Body of pancreas (tissue), 4 donors: ENCODE data around the gene RALGAPA1. TPM values are rescaled to one million over a fixed set of nuclear protein-coding genes. Genes with fewer than 3 reads are reported as not detected.

Experiments used
- ATAC-seq: fragments of 150-250 bp; one replicate; pipeline ENCODE4 v1.9.1; 2016
- DNase-seq, 4 donors: peaks; one replicate each; pipeline ENCODE4 v3.0.0-alpha.2; 2019
- H3K27ac ChIP-seq, 4 donors: fragments of 200-600 bp; sonication (generic); 1 replicate in 3 of 4; 2 replicates in 1 of 4; pipeline versions ENCODE4 v1.5.1 to v1.6.1; 2016 to 2019; ENCODE audit warnings: mild to moderate bottlenecking in 1 of 4, mixed read lengths in 1 of 4, moderate library complexity in 1 of 4
- H3K27me3 ChIP-seq, 2 donors: fragments of 200-600 bp; sonication (generic); one replicate each; pipeline ENCODE4 v1.6.0; 2016; ENCODE audit warnings: mild to moderate bottlenecking in 1 of 2
- H3K36me3 ChIP-seq, 2 donors: fragments of 200-600 bp; sonication (generic); replicated peaks in 1 of 2; 2 replicates each; pipeline ENCODE4 v1.5.1; 2016; ENCODE audit warnings: low read depth in 2 of 2; ENCODE audit not compliant: insufficient read depth in 1 of 2
- H3K4me1 ChIP-seq: fragments of 200-600 bp; sonication (generic); one replicate; pipeline ENCODE4 v1.6.0; 2016
- H3K4me3 ChIP-seq, 2 donors: fragments of 200-600 bp; sonication (generic); 1 replicate in 1 of 2; 2 replicates in 1 of 2; pipeline ENCODE4 v1.5.1; 2016 to 2019
- H3K9me3 ChIP-seq, 3 donors: fragments of 200-600 bp; sonication (generic); 1 replicate in 2 of 3; 2 replicates in 1 of 3; pipeline ENCODE4 v1.5.1; 2016
- POLR2A ChIP-seq, 3 donors: fragments of 450-650 bp; IDR thresholded peaks; one replicate each; pipeline ENCODE4 v1.6.1; 2016; ENCODE audit warnings: antibody characterized with exemption in 3 of 3, mild to moderate bottlenecking in 2 of 3
- WGBS, 2 donors: methylation state at CpG; one replicate each; pipeline ENCODE4 v1.1.5; 2017; 5-methylcytosine and 5-hydroxymethylcytosine counted together
- intact Hi-C: fragments of 100-400 bp; cut with DNase I; formaldehyde crosslinking; loops from one replicate; pipeline ENCODE4 v1.15.1; 2023
- total RNA-seq, 2 donors: library from RNA; depleted of rRNA; stranded (reverse); fragments of >200 nt; gene quantifications; one replicate each; pipeline ENCODE4 v1.1.0, GENCODE V29; 2016
- TF ChIP-seq, protein P1 (sequence below), 7 experiments: fragments of 450-650 bp in 4 of 7; fragments of 200-600 bp in 3 of 7; sonication (generic) in 3 of 7; IDR thresholded peaks; one replicate each; pipeline ENCODE4 v1.5.1; 2016 to 2019; ENCODE audit warnings: antibody characterized with exemption in 7 of 7

RALGAPA1 gene
- total RNA-seq, 2 donors from 2014 or later = 34.9 to 48.8 TPM

DNA sequence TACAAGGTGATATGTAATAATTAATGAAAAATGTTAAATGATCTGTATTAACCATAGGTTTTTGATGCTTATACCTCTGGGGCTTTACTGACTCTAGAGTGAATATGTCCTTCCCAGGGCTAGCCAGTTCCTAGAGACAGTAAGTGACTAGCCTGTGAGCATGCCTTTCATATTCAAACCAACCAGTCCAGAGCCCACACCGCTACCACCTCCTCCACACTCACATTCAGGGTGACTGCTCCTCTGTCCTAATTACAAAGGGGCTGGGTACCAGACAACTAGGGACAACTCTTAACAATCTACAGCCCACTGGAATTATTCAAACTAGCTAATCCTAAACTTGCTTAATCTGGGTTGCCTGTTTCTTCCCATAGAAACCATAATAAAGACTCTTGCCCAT lies 49.0 kb downstream of the RALGAPA1 start:
- Histone ChIP-seq H3K27ac (no peak overlapping the region), H3K4me3 (no peak overlapping the region), H3K4me1 (no peaks in the 10 kb centered on the region), H3K27me3 (no peaks in the 10 kb centered on the region), H3K36me3 (peaks cover 0 to 9% of the 10 kb centered on the region in 2 donors), H3K9me3 (no peaks in the 10 kb centered on the region)
- intact Hi-C loops = no loop called here
- ATAC-seq (no peak), DNase-seq (no peak)
- 100% methylated on average over 1 of the region's 1 CpG for WGBS, 2 donors
- TF ChIP-seq POLR2A (IDR thresholded peaks at IDR 0.05) = no peak
- TF ChIP-seq, protein P1, sequence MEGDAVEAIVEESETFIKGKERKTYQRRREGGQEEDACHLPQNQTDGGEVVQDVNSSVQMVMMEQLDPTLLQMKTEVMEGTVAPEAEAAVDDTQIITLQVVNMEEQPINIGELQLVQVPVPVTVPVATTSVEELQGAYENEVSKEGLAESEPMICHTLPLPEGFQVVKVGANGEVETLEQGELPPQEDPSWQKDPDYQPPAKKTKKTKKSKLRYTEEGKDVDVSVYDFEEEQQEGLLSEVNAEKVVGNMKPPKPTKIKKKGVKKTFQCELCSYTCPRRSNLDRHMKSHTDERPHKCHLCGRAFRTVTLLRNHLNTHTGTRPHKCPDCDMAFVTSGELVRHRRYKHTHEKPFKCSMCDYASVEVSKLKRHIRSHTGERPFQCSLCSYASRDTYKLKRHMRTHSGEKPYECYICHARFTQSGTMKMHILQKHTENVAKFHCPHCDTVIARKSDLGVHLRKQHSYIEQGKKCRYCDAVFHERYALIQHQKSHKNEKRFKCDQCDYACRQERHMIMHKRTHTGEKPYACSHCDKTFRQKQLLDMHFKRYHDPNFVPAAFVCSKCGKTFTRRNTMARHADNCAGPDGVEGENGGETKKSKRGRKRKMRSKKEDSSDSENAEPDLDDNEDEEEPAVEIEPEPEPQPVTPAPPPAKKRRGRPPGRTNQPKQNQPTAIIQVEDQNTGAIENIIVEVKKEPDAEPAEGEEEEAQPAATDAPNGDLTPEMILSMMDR (IDR thresholded peaks at IDR 0.05) = no peak

DNA sequence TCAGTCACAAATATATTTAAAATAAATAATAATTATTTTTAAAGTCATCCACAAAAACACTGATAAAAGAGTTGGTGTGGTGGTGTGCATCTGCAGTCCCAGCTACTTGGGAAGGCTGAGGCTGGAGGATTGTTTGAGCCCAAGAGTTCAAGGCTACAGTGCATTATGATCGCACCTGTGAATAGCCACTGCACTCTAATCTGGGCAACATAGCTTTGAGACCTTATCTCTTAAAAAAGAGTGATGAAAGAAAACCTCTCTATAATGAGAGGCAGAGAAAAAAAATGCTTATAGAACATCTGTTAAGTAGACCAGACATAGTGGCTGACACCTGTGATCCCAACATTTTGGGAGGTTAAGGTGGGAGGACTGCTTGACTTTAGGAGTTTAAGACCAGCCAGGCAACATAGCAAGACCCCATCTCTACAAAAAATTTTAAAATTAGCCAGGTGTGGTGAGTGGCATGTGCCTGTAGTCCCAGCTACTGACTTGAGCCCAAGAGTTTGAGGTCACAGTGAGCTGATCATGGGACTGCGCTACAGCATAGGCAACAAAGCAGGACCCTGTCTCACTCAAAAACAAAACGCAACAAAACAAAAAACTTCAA lies 50.5 kb downstream of the RALGAPA1 start:
- Histone ChIP-seq H3K4me3 (no peak overlapping the region), H3K27ac (no peak overlapping the region), H3K36me3 (peaks cover 0 to 9% of the 10 kb centered on the region in 2 donors), H3K9me3 (no peaks in the 10 kb centered on the region), H3K4me1 (no peaks in the 10 kb centered on the region), H3K27me3 (no peaks in the 10 kb centered on the region)
- no peak for TF ChIP-seq POLR2A (IDR thresholded peaks at IDR 0.05)
- TF ChIP-seq, protein P1 (IDR thresholded peaks at IDR 0.05) = no peak
- ATAC-seq (no peak), DNase-seq (no peak)
- WGBS, 2 donors = 76 to 83% methylated on average over 3 of the region's 3 CpGs
- intact Hi-C loops = no loop called here

DNA sequence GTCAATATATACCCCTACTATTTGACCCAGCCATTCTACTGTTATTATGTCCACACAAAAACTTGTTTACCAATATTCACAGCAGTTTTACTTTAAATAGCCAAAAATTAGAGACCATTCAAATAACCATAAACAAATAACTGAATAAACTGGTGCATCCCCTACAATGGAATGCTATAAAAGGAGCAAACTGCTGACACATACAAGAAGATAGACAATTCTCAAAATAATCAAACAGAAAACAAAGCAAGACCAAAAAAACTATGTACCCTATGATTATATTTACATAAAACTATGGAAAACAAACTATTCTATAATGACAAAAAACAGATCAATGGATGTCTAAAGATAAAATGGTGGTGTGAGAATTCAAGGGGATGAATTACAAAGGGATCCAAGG lies 54.4 kb downstream of the RALGAPA1 start:
- no peak overlapping the region for H3K4me3 ChIP-seq
- peaks cover 0 to 13% of the 10 kb centered on the region in 2 donors for H3K36me3 ChIP-seq
- no peaks in the 10 kb centered on the region for H3K4me1 ChIP-seq
- no peak for ATAC-seq
- no peaks in the 10 kb centered on the region for H3K9me3 ChIP-seq
- TF ChIP-seq, protein P1 (IDR thresholded peaks at IDR 0.05) = no peak
- TF ChIP-seq POLR2A (IDR thresholded peaks at IDR 0.05) = no peak
- no peak for DNase-seq
- intact Hi-C loops = no loop called here
- no peak overlapping the region for H3K27ac ChIP-seq
- H3K27me3 ChIP-seq = no peaks in the 10 kb centered on the region

DNA sequence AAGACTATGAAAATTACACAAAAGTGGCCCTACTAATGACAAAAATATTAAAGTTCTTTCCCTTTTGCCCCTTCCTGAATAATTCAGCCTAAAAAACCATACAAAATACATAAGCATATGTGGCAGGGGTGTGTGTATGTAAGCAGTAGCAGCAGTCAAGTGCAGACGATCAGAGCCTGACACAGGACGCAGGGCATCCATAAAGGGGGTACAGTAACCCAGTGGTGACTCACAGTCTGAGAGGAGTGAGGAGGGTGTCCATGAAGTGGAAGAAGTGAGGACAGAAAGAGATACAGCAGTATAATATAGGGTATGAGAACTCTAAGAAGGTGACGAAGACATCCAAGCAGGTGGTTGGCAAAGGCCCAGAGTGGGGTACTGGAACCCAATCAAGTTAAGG lies 56.7 kb downstream of the RALGAPA1 start:
- peaks cover 0 to 13% of the 10 kb centered on the region in 2 donors for H3K36me3 ChIP-seq
- no peak for DNase-seq
- TF ChIP-seq POLR2A (IDR thresholded peaks at IDR 0.05) = no peak
- TF ChIP-seq, protein P1 (IDR thresholded peaks at IDR 0.05) = no peak
- intact Hi-C loops = no loop called here
- no peaks in the 10 kb centered on the region for H3K27me3 ChIP-seq
- H3K4me1 ChIP-seq = peaks cover 3% of the 10 kb centered on the region
- H3K4me3 ChIP-seq = no peak overlapping the region
- H3K9me3 ChIP-seq = no peaks in the 10 kb centered on the region
- 91 to 95% methylated on average over 3 of the region's 3 CpGs for WGBS, 2 donors
- H3K27ac ChIP-seq = no peak overlapping the region
- no peak for ATAC-seq

DNA sequence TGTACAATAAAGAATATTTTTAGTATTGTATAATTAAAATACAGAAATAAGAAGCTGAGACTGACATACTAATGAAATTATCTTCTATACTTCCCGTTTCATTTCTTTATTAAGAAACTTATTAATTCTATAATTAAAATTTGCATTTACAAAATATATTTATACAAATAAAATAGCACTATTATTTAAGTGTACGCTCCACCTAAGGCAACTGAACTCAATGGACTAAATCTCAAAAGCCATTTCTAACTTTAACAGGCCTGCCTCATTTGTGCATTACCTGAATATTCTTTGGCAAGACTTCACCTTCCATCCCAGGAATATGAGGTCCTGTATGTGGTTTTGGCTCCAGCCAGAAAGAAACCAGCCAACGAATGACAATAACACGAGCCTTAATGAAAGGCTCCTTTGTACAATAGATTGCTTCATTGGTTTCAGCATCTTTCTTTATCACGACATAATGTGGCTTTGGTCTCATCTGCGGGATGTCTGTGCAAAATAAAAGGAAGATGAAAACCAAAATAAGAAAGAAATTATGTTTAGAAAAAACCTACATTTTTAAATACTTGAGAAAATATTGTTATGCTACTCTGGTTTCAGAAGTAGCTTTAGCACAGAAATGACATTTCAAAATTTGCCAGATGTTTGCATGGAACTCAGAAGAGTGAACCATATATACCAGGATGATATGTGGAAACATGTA lies 58.7 kb downstream of the RALGAPA1 start:
- H3K4me1 ChIP-seq = peaks cover 7% of the 10 kb centered on the region
- no peaks in the 10 kb centered on the region for H3K9me3 ChIP-seq
- DNase-seq (no peak), ATAC-seq (no peak)
- no peak overlapping the region for H3K27ac ChIP-seq
- 78 to 85% methylated on average over 6 of the region's 6 CpGs for WGBS, 2 donors
- no peak for TF ChIP-seq POLR2A (IDR thresholded peaks at IDR 0.05)
- TF ChIP-seq, protein P1 (IDR thresholded peaks at IDR 0.05) = no peak
- intact Hi-C loops = no loop called here
- H3K4me3 ChIP-seq = no peak overlapping the region
- no peaks in the 10 kb centered on the region for H3K27me3 ChIP-seq
- H3K36me3 ChIP-seq = peaks cover 3 to 6% of the 10 kb centered on the region in 2 donors
